Peyer's patch (tissue), 4 donors: ENCODE measurements around the gene FASTK.

Experiments
- POLR2A ChIP-seq, 2 donors: fragments of 450-650 bp; IDR thresholded peaks; one replicate each; pipeline ENCODE4 v1.5.1; 2017; ENCODE audit warnings: antibody characterized with exemption in 2 of 2, mild to moderate bottlenecking in 2 of 2, moderate library complexity in 2 of 2
- TF ChIP-seq, protein P1 (sequence below), 6 experiments: fragments of 450-650 bp in 4 of 6; fragments of 200-600 bp in 2 of 6; sonication (generic) in 1 of 6; IDR thresholded peaks; one replicate each; pipeline ENCODE4 v1.5.1; 2017 to 2019; ENCODE audit warnings: antibody characterized with exemption in 6 of 6, mild to moderate bottlenecking in 3 of 6, moderate library complexity in 1 of 6

DNA sequence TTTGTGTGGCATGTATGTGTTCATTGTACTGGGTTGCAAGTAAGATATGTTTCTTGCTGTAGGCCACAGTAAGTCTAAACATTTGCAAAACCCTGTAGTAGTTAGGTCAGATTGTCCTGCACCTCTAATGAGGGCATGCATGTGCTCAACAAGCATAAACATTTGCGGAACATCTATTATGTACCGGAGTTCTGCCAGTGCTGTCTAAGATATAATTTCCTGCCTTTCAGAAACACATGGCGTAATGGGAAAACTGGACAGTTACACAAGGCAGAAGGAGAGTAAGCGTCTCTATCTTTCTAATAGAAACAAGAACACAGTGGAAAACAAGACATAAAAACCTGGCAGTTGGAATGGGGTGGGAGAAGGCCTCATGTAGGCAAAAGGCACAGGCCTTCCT is 49.6 kb downstream of the FASTK start:
- TF ChIP-seq, protein P1, sequence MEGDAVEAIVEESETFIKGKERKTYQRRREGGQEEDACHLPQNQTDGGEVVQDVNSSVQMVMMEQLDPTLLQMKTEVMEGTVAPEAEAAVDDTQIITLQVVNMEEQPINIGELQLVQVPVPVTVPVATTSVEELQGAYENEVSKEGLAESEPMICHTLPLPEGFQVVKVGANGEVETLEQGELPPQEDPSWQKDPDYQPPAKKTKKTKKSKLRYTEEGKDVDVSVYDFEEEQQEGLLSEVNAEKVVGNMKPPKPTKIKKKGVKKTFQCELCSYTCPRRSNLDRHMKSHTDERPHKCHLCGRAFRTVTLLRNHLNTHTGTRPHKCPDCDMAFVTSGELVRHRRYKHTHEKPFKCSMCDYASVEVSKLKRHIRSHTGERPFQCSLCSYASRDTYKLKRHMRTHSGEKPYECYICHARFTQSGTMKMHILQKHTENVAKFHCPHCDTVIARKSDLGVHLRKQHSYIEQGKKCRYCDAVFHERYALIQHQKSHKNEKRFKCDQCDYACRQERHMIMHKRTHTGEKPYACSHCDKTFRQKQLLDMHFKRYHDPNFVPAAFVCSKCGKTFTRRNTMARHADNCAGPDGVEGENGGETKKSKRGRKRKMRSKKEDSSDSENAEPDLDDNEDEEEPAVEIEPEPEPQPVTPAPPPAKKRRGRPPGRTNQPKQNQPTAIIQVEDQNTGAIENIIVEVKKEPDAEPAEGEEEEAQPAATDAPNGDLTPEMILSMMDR (IDR thresholded peaks at IDR 0.05) = no peak
- no peak for TF ChIP-seq POLR2A (IDR thresholded peaks at IDR 0.05)
